B cell (primary cell): ENCODE results near the gene C11orf86. TPM values are rescaled to one million over a fixed set of nuclear protein-coding genes. Genes with fewer than 3 reads are reported as not detected.
A peak's percentile ranks its signal among the peaks of the same experiment; 100 is the strongest.

Experiments
- ATAC-seq: fragments of 200-7000 bp; cut with Tn5 transposase; one replicate; pipeline ENCODE4 v1.10.0; 2021; ENCODE audit warnings: low read depth, mild to moderate bottlenecking, moderate number of reproducible peaks, moderate library complexity
- CTCF ChIA-PET: fragments of 350-600 bp; sonication (Branson Sonifier 250); formaldehyde crosslinking; loops from one replicate; lab custom pipeline; 2021; ENCODE audit warnings: antibody characterized with exemption, inconsistent platforms; lab: Charles Lee
- POLR2A ChIA-PET: fragments of 350-600 bp; sonication (Branson Sonifier 250); formaldehyde crosslinking; loops from one replicate; lab custom pipeline; 2021; ENCODE audit warnings: antibody characterized with exemption; lab: Charles Lee
- DNase-seq: peaks from one replicate; pipeline ENCODE4 v3.0.0; 2013
- H2AFZ ChIP-seq: 2 replicates; pipeline ENCODE4 v1.6.1; 2012; ENCODE audit warnings: mild to moderate bottlenecking, low read depth, low read length; ENCODE audit not compliant: insufficient read depth, poor library complexity, severe bottlenecking
- H3K27ac ChIP-seq, 2 donors: 1 replicate in 1 of 2; 2 replicates in 1 of 2; pipeline ENCODE4 v1.5.1; 2012 to 2013; ENCODE audit warnings: low read length in 2 of 2, mild to moderate bottlenecking in 2 of 2, moderate library complexity in 1 of 2
- H3K27me3 ChIP-seq, 4 experiments: fragments of 200-600 bp in 1 of 4; sonication (generic) in 1 of 4; replicated peaks in 1 of 4; 1 replicate in 2 of 4; 2 replicates in 2 of 4; pipeline versions ENCODE4 v1.6.1 to v1.7.0; 2013 to 2016; ENCODE audit warnings: low read length in 3 of 4, mild to moderate bottlenecking in 2 of 4, mixed read lengths in 1 of 4, moderate library complexity in 1 of 4; ENCODE audit not compliant: insufficient read depth in 4 of 4, control insufficient read depth in 3 of 4; ENCODE audit errors: control extremely low read depth in 1 of 4
- H3K36me3 ChIP-seq, 2 experiments: replicated peaks in 1 of 2; 1 replicate in 1 of 2; 2 replicates in 1 of 2; pipeline versions ENCODE4 v1.6.1 to v1.7.1; 2013; ENCODE audit warnings: low read length in 1 of 2; ENCODE audit not compliant: insufficient read depth in 2 of 2, control insufficient read depth in 1 of 2; ENCODE audit errors: control extremely low read depth in 1 of 2, extremely low read depth in 1 of 2
- H3K4me1 ChIP-seq, 2 donors: fragments of 200-600 bp in 1 of 2; sonication (generic) in 1 of 2; 1 replicate in 1 of 2; 2 replicates in 1 of 2; pipeline versions ENCODE4 v1.5.1 to v1.6.1; 2013 to 2017; ENCODE audit warnings: low read length in 2 of 2; ENCODE audit not compliant: control insufficient read depth in 2 of 2, insufficient read depth in 2 of 2
- H3K4me2 ChIP-seq: replicated peaks from 2 replicates; pipeline ENCODE3; 2012; ENCODE audit warnings: mild to moderate bottlenecking, low read depth, low read length; ENCODE audit not compliant: poor library complexity, severe bottlenecking
- H3K4me3 ChIP-seq, 5 experiments: fragments of 200-600 bp in 1 of 5; sonication (generic) in 1 of 5; 1 replicate in 3 of 5; 2 replicates in 2 of 5; pipeline versions ENCODE4 v1.5.1 to v1.7.0; 2011 to 2016; ENCODE audit warnings: low read length in 4 of 5, mild to moderate bottlenecking in 4 of 5, low read depth in 2 of 5, control low read depth in 1 of 5, moderate library complexity in 1 of 5; ENCODE audit not compliant: insufficient read depth in 1 of 5; ENCODE audit errors: control extremely low read depth in 1 of 5, extremely low read depth in 1 of 5
- H3K79me2 ChIP-seq: fragments of 200-600 bp; sonication (generic); one replicate; pipeline ENCODE4 v1.6.0; 2016; ENCODE audit warnings: low read length; ENCODE audit not compliant: control insufficient read depth, insufficient read depth
- H3K9ac ChIP-seq: fragments of 200-600 bp; sonication (generic); 2 replicates; pipeline ENCODE4 v1.6.1; 2017; ENCODE audit warnings: mild to moderate bottlenecking, low read length, moderate library complexity
- H3K9me3 ChIP-seq, 3 donors: one replicate each; pipeline versions ENCODE4 v1.6.1 to v1.7.1; 2013; ENCODE audit warnings: low read length in 2 of 3; ENCODE audit not compliant: control insufficient read depth in 2 of 3, insufficient read depth in 1 of 3; ENCODE audit errors: control extremely low read depth in 1 of 3
- H4K20me1 ChIP-seq: 2 replicates; pipeline ENCODE4 v1.6.0; 2012; ENCODE audit warnings: mild to moderate bottlenecking, low read length; ENCODE audit not compliant: insufficient read depth, control insufficient read depth, poor library complexity, severe bottlenecking
- H3K27ac Mint-ChIP-seq: one replicate; pipeline ENCODE4 v1.8.0; 2021; ENCODE audit warnings: mixed read lengths
- H3K27me3 Mint-ChIP-seq: one replicate; pipeline ENCODE4 v1.8.0; 2021; ENCODE audit warnings: mixed read lengths
- H3K4me1 Mint-ChIP-seq: one replicate; pipeline ENCODE4 v1.8.0; 2021; ENCODE audit warnings: mixed read lengths
- H3K4me3 Mint-ChIP-seq: one replicate; pipeline ENCODE4 v1.8.0; 2021; ENCODE audit warnings: mixed read lengths
- H3K9me3 Mint-ChIP-seq: one replicate; pipeline ENCODE4 v1.8.0; 2022; ENCODE audit warnings: mixed read lengths; ENCODE audit not compliant: insufficient read depth
- EZH2 ChIP-seq: IDR thresholded peaks from 2 replicates; pipeline ENCODE4 v1.6.1; 2012; ENCODE audit warnings: borderline replicate concordance, low read depth, mild to moderate bottlenecking, moderate library complexity, low read length; ENCODE audit not compliant: insufficient read depth, poor library complexity, severe bottlenecking
- WGBS: methylation state at CpG from one replicate; pipeline ENCODE4 v1.1.5; 2013; ENCODE audit warnings: missing lambda C conversion rate; ENCODE audit not compliant: insufficient coverage; 5-methylcytosine and 5-hydroxymethylcytosine counted together
- intact Hi-C: fragments of 100-400 bp; cut with micrococcal nuclease; formaldehyde crosslinking; loops from one replicate; pipeline ENCODE4 v1.10.0; 2022
- polyA plus RNA-seq: library from polyadenylated mRNA; depleted of rRNA; stranded (reverse); fragments of >200 nt; gene quantifications from 2 replicates; pipeline ENCODE4 v1.2.3, GENCODE V29; 2012
- total RNA-seq, 2 donors: library from RNA; stranded (reverse); fragments of 120-200 nt in 1 of 2; gene quantifications; 1 replicate in 1 of 2; 2 replicates in 1 of 2; pipeline versions ENCODE4 v1.2.3 to v1.2.4, GENCODE V29; 2013 to 2022
- TF ChIP-seq, protein P1 (sequence below): fragments of 200-600 bp; IDR thresholded peaks from one replicate; pipeline ENCODE4 v1.8.0; 2022; ENCODE audit warnings: antibody characterized with exemption, mild to moderate bottlenecking

C11orf86 gene
- total and polyA plus RNA-seq, 2 donors (not counting 1 experiment from before 2014, with no cell fraction given): not detected

GRCh38 chr11:66976028-66976467 is 944 bp downstream of the C11orf86 start:
- CTCF ChIA-PET: interaction anchor here (1.5 kb wide), 1 partner anchor 280 kb away, joined by 4 read pairs; no protein-coding TSS in a partner anchor
- Histone ChIP-seq H2AFZ (no peak overlapping the region), H3K9me3 (peaks cover 0 to 37% (median 8%) of the 10 kb centered on the region in 3 donors), H3K27me3 (peaks cover 0 to 10% (median 2%) of the 10 kb centered on the region in 4 experiments), H3K27ac (no peak overlapping the region), H3K9ac (no peak overlapping the region), H4K20me1 (no peaks in the 10 kb centered on the region), H3K79me2 (no peaks in the 10 kb centered on the region), H3K4me3 (no peak overlapping the region), H3K4me1 (no peaks in the 10 kb centered on the region), H3K4me2 (no peak overlapping the region), H3K36me3 (no peaks in the 10 kb centered on the region)
- H3K4me1 Mint-ChIP-seq: no peaks in the 10 kb centered on the region
- DNase-seq (no peak), ATAC-seq (no peak)
- H3K4me3 Mint-ChIP-seq: no peak overlapping the region
- peaks cover 2% of the 10 kb centered on the region for H3K9me3 Mint-ChIP-seq
- no peak overlapping the region for H3K27ac Mint-ChIP-seq
- POLR2A ChIA-PET: no interaction called here
- intact Hi-C loops: loop anchor here (1.0 kb wide), 1 partner anchor 282 kb away; no protein-coding TSS in a partner anchor
- H3K27me3 Mint-ChIP-seq: peaks cover 17% of the 10 kb centered on the region
- WGBS: 52% methylated on average over 7 of the region's 9 CpGs
- TF ChIP-seq, protein P1, sequence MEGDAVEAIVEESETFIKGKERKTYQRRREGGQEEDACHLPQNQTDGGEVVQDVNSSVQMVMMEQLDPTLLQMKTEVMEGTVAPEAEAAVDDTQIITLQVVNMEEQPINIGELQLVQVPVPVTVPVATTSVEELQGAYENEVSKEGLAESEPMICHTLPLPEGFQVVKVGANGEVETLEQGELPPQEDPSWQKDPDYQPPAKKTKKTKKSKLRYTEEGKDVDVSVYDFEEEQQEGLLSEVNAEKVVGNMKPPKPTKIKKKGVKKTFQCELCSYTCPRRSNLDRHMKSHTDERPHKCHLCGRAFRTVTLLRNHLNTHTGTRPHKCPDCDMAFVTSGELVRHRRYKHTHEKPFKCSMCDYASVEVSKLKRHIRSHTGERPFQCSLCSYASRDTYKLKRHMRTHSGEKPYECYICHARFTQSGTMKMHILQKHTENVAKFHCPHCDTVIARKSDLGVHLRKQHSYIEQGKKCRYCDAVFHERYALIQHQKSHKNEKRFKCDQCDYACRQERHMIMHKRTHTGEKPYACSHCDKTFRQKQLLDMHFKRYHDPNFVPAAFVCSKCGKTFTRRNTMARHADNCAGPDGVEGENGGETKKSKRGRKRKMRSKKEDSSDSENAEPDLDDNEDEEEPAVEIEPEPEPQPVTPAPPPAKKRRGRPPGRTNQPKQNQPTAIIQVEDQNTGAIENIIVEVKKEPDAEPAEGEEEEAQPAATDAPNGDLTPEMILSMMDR: peak; percentile 27
- TF ChIP-seq EZH2: no peak

DNA sequence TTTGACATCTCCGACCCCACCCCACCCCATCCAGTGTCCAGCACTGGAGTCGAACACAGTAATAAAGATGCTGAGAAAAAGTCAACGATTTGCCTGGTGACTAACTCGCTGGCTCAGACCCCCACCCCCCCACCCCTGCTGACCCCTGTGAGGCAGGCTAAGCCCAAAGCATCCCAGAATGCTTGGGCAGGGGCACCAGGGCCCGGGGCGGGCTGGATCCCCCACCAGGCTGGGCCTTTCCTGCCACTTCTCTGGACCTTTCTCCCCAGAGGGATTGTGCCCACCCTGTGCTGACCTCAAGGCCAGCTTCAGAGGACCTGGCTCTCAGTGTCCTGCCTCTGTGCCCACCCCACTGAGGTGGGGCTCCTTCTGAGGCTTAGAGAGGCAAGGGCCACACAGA is 1.8 kb downstream of the C11orf86 start:
- no peak for ATAC-seq
- H3K9me3 Mint-ChIP-seq: peaks cover 2% of the 10 kb centered on the region

More for the DNA sequence above, 1.8 kb downstream of the C11orf86 start:
- H3K27ac ChIP-seq: no peak overlapping the region
- H3K4me2 ChIP-seq: no peak overlapping the region
- H2AFZ ChIP-seq: no peak overlapping the region
- intact Hi-C loops: loop anchor here (1.0 kb wide), 1 partner anchor 283 kb away; no protein-coding TSS in a partner anchor
- no peaks in the 10 kb centered on the region for H3K4me1 ChIP-seq
- DNase-seq: no peak
- H3K4me1 Mint-ChIP-seq: no peaks in the 10 kb centered on the region
- CTCF ChIA-PET: interaction anchor here (0.5 kb wide), 1 partner anchor 367 kb away, joined by 3 read pairs; no protein-coding TSS in a partner anchor
- H3K9ac ChIP-seq: no peak overlapping the region
- H3K9me3 ChIP-seq: peaks cover 0 to 37% (median 8%) of the 10 kb centered on the region in 3 donors
- peaks cover 0 to 10% (median 0%) of the 10 kb centered on the region in 4 experiments for H3K27me3 ChIP-seq
- H3K4me3 Mint-ChIP-seq: no peak overlapping the region
- H3K36me3 ChIP-seq: no peaks in the 10 kb centered on the region
- H3K27ac Mint-ChIP-seq: no peak overlapping the region
- TF ChIP-seq, protein P1: no peak
- no peak for TF ChIP-seq EZH2
- H3K79me2 ChIP-seq: no peaks in the 10 kb centered on the region
- 100% methylated on average over 2 of the region's 6 CpGs for WGBS
- H3K27me3 Mint-ChIP-seq: peaks cover 17% of the 10 kb centered on the region
- POLR2A ChIA-PET: no interaction called here
- H4K20me1 ChIP-seq: no peaks in the 10 kb centered on the region
- no peak overlapping the region for H3K4me3 ChIP-seq
